Activated T-helper 1 cell treated with Interleukin-2 at 50 U/mL for 16 hours (primary cell): ENCODE data around the gene PRXL2B.
"Not testable (repeated sequence)": the region's sequence is repeated elsewhere in the genome, so short reads cannot be mapped to it uniquely, and the experiment has no call there.

Source experiments
- DNase-seq: peaks from one replicate; pipeline ENCODE4 v3.0.0-alpha.2; 2020; ENCODE audit warnings: low read depth

Gene PRXL2B

GRCh38 chr1:2586154-2587070 is at the start of gene PRXL2B:
PRXL2B (plus strand) TSS chr1:2586777; CDS start chr1:2586886, 109 bp downstream.
- peak; percentile 96 for DNase-seq

- no peak for DNase-seq
Measured at GRCh38 chr1:2537784-2538115, 48.8 kb upstream of the PRXL2B start.

GRCh38 chr1:2538376-2538775 is 48.2 kb upstream of the PRXL2B start:
- no peak for DNase-seq

- no peak for DNase-seq
Measured at GRCh38 chr1:2538872-2539271, 47.7 kb upstream of the PRXL2B start.

- DNase-seq: no peak
Measured at GRCh38 chr1:2539312-2539907, 47.2 kb upstream of the PRXL2B start.

- DNase-seq: no peak
Measured at GRCh38 chr1:2540816-2541492, 45.6 kb upstream of the PRXL2B start.

GRCh38 chr1:2541619-2542245 is 44.8 kb upstream of the PRXL2B start:
- DNase-seq: no peak

GRCh38 chr1:2542246-2542915 is 44.2 kb upstream of the PRXL2B start:
- DNase-seq: no peak

GRCh38 chr1:2543543-2544092 is 43.0 kb upstream of the PRXL2B start:
- DNase-seq: no peak

GRCh38 chr1:2544093-2544874 is 42.3 kb upstream of the PRXL2B start:
- DNase-seq: no peak

GRCh38 chr1:2544875-2545640 is 41.5 kb upstream of the PRXL2B start:
- no peak for DNase-seq

GRCh38 chr1:2545754-2546514 is 40.6 kb upstream of the PRXL2B start:
- peak; percentile 83 for DNase-seq

- peak; percentile 73 for DNase-seq
Measured at GRCh38 chr1:2546515-2547209, 39.9 kb upstream of the PRXL2B start.

- DNase-seq: no peak
Measured at GRCh38 chr1:2547210-2548067, 39.1 kb upstream of the PRXL2B start.

- DNase-seq: peak; percentile 74
Measured at GRCh38 chr1:2548068-2548589, 38.4 kb upstream of the PRXL2B start.

- not testable (repeated sequence) for DNase-seq
Measured at GRCh38 chr1:2549367-2550029, 37.1 kb upstream of the PRXL2B start.
